SKM-1 (cell line): ENCODE measurements around the gene FANCG.

Source experiments
- DNase-seq: peaks from one replicate; lab custom pipeline; 2025; ENCODE audit not compliant: unreplicated experiment; lab: John Stamatoyannopoulos, UW

Gene FANCG

DNA sequence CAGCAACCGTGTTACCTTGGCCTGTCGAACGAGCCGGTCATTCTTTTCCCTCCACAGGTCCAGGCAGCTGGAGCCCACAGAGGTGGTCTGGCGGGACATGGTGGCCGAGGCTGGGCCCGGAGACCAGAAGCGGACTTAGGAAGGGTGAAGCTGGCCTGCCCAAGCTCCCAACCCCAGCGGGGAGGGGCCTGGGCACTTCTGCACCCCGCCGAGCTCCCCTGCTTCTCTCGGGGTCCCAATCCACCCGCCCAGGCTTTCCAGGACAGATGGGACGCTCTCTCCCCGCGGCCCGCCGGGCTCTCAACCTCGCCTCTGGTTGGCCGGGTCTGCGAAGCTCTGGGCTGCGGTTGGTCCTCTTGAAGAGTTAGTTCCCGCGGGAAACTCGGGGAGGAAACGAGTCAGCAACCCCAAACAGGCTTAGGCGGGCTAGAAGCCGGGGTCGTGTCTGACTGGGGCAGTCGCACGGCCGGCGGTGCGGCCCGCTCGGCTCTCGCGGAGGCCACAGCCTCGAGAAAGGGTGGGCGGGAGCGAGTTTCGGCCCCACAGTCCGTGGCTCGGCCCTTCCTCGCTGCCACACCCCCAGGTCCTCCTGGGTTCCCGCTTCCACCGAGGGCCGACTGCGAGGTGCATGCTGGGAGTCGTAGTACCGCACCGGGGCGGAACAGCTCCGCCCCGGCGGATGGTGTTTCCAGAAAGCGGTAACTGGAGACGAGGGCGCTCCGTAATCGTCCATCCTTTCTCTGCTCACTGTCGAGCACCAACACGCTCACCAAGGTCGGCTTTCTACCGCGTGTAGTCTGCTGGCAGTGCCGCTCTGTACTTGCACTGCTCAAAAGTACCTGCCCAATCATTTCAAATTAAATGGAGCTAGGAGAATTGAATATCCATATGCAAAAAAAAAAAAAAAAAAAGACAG, at the start of gene FANCG:
Gene FANCG, minus strand, starts transcription at position 517 of the 916 bp plus-strand sequence. Its CDS starts 418 bp downstream, at position 99.
- DNase-seq = peak; percentile 85

DNA sequence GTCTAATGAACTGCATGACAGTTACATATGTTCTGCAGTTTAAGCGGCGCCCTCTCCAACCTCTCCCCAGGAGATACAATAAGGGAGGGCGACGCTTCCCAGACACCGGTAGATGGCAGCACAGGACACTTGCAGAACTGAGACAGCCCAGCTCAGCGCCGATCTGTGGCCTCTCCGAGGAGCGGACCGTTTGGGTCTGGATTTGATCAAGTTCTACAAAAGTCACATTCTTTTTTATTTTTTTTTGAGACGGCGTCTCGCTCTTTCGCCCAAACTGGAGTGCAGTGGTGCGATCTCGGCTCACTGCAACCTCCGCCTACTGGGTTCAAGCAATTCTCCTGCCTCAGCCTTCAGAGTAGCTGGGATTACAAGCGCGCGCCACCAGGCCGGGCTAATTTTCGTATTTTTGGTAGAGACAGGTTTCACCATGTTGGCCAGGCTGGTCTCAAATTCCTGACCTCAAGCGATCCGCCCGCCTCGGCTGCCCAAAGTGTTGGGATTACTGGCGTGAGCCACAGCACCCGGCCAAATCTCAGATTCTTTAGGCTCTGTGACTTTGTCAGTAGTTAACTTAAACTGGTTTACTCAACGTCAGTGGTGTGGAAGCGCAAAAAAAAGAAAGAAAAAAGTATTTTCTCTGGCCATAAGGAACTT, 37.3 kb upstream of the FANCG start:
- DNase-seq = peak; percentile 76

DNA sequence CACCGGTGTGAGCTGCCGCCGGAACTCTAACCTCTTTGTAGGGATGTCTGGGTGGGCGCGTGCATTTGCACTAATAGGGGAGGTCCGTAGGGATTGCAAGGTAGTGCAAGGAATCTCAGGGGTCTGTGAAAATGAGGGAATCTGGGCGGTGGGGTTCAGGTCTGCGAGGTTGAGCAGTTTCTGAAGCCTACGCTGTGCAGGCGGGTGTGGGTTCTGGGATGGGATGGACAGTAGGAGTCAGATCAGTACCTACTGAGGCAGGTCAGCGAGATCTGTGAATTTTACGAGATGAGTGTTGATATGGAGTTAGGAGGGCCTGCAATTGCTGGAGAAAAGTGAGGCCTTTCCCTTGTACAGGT, 36.8 kb upstream of the FANCG start:
- DNase-seq = no peak

DNA sequence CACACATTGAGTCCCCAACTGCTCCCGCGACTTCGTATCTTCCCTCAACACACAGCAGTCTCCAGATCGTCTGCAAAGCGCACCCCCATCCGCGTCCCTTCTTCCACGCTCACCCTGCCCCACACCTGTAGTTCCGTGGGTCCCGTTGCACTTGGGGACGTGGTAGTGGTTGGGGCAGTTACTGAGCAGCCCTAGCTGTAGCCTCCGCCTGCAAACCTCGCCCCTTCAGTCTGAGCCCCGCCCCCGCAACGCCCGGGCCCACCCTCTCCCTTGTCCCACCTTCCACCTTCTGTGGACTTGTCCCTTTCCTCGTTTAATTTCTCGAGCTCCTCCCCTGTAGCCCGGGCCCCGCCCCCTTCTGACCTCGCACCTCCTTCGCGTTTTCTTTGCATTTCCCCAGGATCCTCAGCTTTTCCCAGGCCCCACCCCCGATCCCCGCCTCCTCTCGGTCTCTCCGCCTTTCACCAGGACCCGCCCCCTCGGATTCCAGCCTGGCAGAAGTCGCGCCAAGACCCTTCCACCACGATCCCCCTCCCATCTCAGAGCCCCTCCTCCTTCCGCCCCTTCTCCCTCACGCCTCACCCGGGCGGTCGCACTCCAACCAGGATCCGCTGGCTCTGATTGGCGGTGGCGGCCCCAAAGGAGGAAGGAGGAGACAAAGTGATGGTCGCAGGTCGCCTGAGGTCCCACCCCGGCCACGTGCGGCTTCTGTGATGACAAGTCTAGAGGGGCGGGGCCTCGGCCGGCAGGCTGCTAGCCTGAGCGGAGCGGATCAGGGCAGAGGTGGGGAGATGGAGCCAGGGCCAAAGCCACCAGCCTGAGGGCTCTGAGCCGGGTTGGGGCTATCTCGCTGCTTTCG, 36.2 kb upstream of the FANCG start, which contains the start of gene ATOSB:
Gene ATOSB, minus strand, starts transcription at position 183 of the 859 bp plus-strand sequence. CDS start 7,588 bp downstream, outside the sequence.
- DNase-seq = peak; percentile 93

DNA sequence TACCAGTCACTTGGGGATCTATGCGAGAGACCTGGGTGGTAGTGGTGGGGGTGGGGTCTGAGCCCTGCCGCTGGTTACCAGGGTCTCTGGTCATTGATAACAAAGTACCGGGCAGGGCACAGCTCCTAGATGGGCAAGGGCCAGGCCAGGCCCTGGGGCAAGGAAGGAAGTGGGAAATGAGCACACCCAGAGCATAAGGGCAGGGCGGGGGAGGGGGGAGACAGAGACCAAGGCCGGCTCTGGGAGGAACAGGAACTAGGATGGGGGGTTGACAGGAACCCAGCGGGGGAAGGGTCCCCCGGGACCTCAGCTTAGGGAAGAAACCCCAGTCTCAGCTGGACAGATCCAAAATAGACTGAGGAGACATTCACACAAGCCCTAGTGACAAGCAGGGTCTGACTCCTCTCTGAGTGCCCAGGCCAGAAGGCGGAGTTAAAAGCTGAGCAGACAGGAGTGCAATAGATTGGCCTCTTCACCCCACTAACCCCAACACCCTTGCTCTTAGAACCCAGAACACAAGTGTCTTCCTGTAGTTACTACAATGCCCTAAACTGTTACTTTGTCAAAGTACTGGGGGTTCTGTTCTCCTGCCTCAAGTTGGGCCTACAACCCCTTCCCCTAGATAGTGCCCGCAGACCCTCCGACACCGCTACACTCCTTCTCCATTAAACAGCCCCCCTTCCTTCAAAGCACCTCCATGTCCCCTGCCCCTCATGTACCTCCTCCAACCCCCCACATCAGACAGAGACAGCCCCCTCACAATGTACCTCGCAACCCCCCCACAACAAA, 35.3 kb upstream of the FANCG start:
- peak; percentile 73 for DNase-seq

DNA sequence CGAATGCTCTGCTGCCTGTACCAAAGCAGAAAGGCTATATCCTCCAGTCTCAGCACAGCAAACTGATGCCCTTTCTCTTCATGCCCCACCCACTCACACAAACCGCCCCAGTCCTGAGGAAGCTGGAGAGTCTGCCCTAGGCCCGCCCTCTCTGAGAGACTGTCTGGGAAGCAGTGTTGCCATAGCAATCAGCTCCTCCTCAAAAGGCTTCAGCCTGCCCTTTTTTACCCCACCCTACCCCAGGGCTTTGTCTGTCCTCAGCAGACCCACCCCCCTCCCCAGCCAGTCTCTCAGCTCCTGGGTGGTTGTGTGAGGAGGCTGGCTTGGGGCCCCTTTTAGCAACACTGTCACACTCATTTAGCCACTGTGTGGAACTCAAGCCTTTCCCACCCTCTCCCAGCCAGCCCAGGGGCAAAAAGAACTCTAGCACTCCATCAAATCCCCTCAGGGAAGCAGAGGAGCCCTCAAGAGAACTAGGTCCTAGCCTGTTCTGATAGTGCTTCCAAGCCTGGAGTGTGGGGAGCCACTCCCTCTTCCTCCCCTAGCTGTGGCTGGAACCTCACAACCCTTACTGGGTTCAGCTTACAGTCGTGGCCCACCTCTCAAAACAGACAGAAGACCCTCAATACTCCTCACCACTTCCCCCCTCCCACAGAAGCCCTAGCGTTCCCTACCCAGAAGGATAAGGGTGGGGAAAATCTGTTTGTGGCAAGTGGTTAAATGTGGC, 34.5 kb upstream of the FANCG start:
- DNase-seq = peak; percentile 85

DNA sequence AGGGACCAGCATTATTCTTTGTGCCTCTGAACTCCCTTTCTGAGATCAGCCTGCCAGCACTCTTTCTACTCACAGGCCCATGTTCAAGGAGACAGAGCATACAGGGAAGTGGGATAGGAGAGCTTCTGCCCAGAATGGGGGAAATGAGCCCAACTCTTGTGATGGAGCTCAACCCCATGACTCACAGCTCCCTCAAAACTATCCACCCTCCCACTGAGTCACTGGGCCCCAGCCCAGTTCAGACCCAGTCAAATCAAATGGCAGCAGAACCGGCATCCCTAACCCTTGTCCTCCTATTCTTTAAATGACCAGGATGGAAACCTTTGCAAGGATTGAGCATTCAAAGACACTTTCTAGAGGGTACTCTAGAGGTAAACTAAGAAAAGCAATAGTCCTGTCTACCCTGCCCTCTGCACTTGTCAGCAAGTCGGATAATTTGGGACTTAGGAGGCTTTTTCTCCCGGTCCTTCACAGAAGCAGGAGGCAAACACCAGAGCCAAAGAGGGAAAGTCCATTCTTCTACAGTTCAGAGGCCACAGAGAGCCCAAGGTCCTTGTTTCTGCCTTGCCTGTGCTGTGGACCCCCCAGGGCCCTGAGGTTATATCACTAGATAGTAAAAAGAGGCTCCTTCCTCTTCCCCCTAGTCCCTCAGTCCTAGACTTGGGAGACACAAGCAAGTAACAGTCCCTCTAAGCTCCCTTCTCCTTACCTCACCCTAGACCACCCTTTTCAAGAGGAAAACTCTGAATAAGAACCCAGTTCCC, 32.7 kb upstream of the FANCG start:
- DNase-seq = no peak

DNA sequence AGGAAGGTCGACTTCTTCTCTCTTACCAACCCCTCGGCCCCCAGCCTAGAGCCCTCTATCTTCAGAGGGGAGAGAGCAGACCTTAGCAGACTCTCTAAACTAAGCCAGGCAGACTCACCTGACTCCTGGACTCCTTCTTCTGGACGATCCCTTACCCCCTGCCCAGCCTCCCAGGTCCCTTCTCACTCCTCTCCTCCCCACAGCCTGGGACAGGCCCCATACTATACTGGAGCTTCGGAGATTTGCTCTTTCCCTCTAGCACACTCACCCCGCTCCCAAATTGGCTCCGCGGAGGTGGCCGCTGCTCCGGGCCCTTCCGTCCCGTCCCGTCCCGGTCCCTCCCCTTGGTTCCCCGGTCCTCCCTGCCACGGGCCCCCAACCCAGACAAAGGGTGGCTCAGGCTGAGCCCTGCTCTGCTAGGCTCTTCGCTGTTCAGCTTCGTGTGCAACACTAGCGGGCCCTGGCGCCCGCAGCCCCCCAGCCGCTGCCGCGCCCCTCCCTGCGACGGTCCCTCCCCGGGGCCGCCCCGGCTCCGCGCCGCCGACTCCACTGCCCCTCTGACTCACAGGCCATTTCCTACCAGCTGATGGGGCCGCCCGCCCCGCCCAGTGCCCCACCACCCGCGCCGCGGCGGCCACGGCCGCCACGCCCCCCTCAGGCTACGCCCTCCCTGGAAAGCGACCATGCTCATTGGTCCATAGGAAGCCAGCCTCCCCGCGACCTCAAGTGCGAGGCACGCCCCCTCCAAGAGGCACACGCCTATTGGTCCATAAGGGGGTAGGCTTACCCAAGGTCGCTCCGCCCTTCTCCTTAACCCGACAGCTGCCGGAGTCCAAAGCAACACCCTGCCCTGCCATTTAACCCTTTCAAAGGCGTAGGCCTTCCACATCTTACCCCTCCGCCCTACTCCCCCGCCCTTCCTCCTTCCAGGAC, 31.5 kb upstream of the FANCG start:
- peak; percentile 96 for DNase-seq

DNA sequence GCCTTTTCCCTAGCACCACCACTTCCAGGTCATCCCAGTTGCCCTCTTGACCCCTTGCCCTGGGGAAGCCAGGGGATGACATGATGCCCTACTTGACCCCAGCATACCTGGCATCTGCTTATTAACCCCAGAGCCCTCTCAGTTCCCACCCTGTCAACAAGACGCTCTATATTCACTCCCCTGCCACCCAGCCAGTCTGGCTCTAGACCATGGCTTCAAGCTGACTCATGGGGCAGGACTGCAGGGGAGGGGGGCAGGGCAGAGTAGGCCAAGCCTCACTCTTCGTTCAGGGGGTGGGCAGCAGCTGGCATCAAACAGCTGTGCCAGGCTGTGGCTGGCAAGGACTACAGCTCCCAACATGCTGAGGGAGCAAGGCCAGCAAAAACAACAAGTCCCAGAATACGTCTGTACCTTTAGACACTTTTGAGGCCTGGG, 30.6 kb upstream of the FANCG start:
- no peak for DNase-seq

DNA sequence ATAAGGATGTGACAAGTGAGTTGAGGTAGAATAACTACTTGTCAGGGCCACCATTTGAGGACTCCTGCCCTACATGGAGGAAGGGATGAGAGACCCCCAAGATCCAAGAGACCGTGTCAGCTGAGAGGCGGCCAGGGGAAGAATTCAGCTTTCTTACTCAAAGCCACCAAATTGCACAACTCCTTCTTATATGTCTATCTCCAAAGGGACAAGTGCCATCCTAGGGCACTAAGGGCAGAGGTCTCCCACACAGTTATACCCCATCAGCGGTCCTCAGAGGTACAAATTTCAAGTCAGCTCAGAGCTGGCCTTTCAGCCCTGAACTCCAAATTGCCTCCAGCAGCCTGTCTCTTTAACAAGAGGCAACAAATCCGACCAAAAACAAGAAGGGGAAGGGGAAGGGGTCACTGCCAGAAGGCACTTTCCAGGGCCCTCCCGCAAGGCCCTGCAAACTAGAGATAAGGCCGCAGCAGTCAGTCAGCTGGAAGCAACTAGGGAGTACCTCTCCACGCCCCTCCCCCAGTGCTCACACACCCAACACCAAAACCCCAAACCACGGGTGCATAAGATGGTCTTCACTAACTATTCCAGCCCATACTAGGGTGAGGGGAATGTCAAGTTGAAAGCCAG, 29.3 kb upstream of the FANCG start:
- DNase-seq = no peak

DNA sequence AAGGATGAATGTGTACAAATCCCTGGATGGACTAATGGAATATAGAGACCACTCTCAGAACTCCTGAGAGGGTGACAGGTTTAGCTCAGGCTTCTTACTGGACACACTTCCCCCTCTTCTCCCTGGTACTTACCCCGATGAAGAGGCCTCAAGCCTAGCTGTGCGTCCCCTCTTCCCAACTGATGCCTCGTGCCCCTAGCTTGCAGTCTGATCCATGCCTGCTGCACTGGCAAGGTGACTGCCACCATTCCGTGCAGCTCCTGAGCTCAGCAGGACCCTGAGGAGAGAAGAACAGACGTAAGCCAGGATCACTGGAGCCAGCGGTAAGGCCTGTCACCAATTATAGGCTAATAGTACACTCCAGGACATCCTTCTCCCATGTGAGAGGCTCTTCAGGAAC, 28.7 kb upstream of the FANCG start:
- DNase-seq = no peak

DNA sequence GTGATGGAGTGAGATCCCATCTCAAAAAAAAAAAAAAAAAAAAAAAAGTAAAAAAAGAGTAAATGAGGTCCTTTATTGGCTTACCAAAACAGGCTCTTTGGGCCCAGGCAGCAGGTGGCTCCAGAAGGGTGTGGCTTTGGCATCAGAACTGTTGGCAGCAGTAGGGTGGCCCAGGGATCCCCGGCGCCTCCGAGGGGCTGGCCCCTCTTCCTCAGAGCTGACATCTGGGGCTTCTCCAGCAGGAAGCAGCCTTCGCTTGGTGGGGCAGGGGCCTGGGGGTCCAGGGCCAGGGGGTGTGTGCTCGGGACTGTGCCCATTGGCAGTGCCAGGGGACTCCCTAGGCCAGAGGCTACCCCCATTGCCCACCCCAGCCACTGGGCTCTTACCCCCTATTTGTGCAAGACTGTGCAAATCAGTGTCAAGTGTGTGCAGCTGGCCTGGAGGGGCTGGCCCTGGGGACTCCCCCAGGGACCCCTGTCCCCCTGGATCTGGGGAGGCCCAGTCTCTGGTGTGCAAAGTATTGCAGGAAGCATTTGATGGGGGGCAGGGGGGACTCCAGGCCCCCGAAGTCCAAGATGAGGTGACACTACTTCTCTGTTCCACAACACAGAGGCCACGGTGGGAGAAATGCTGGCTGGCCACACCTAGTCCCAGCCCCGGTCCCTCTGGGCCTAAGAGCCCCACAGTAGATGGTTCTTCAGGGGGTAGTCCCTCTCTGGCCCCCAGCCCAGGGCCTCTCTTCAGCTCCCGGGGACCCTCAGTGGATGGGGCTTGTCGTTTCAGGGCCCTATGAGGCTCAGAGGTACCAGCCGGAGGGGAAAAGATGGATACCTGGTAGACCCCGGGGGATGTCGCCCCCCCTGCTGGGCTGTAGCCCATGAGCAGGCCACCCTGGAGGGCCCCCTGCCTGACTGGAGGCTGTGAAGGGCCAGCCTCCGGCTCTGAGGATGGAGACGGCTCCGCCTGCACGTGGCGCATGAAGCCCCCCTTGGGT, 27.9 kb upstream of the FANCG start:
- no peak for DNase-seq

DNA sequence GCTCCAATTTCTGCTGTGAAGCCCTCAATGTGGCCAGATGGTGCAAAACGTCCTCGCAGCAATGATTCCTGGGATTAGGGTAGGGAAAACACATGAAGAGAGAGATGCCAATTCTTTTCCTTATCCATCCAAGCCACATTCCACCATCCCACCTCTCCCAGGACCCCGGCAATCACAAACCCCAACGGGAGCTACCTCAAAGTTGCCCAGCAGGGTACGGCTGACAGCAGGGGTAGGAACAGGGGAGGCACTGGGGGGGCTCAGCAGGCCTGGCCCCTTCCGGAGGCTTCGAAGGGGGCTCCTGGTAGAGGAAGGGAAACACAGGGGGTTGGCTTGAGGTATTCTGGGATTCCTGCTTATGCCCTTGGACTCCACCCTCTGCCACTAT, 26.6 kb upstream of the FANCG start:
- no peak for DNase-seq

DNA sequence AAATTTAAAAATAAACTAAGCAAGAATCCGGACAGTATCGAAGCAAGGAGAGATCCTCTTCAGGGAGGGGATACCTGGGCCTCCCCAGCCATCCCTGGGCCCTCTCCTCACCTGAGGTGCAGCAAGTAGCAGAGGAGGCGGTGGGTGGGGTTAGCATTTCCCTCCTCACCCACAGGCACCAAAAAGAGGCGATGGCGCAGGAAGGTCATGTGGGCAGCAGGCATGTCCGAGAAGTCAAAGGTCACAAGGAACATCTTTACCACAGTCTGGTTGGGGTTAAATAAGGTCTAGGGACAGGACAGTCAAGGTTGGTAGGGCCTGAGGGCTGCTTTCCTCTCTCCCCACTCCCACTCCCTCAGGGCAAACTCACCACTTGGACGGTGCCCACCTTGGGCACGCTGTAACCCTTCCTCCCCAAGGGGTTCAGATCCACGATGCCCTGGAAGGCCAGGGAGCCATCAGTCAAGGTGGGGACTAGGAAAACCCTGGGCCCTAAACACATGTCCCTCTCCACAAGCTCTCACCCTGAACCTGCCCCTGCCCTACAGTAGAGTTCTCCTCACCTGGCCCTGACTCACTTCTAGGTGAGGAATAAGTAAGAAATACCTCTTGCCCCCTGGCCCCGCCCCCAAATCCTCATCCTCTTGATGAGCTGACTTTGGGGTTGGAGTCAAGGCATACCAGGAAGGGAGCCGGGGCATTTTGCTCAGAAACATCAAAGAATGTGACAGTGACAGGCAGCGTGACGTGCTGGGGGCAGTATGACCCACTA, 26.0 kb upstream of the FANCG start:
- no peak for DNase-seq

DNA sequence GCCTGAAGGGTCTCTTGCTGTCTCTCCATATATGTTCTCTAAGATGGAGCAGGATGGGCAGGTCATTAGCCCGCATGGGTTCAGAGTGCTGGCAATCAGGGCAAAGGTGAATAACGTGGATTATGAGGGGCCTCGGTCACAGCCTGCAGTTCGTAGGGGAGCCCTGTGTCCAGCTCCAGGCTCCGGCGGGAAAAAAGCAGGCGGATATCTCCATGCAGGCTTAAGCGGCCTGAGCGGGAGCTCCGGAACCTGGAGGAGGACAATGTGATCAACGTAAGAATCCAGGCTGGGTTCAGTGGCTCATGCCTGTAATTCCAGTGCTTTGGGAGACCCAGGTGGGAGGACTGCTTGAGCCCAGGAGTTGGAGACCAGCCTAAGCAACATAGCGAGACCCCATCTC, 25.4 kb upstream of the FANCG start:
- no peak for DNase-seq

DNA sequence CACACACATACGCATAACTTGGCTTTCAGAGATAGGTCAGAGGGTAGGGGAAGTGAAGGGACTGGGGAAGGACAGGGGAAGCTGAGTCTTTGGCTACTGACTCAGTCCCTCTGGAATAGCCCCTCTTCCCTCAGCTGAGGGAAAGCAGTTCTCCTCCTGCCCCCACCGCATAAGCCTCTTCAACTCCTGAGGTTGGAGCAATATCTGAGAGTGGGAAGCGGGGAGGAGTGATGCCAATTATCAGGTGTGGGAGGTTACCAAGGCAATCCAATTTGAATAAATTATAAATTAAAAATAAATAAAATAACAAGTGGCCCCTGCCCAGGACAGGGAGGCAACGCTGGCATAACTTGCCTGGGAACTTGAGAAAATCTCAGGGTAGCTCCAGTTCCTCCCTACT, 24.8 kb upstream of the FANCG start:
- no peak for DNase-seq
